CD4-positive, alpha-beta T cell treated with Interleukin-12 subunit alpha and Interleukin-12 subunit beta, for 1 hour (primary cell): ENCODE measurements around the gene MSANTD1.

Experiments
- DNase-seq: peaks from one replicate; pipeline ENCODE4 v3.0.0-alpha.2; 2020

Gene MSANTD1

GRCh38 chr4:3304831-3305609 is 56.1 kb downstream of the MSANTD1 start:
- DNase-seq: no peak

GRCh38 chr4:3305610-3306371 is 56.8 kb downstream of the MSANTD1 start:
- no peak for DNase-seq
